Measurements from ENCODE around the gene NELFA. TPM values are rescaled to one million over a fixed set of nuclear protein-coding genes. Genes with fewer than 3 reads are reported as not detected.

Gene NELFA
- total RNA-seq, 4 donors from 2014 or later, result 2.4 to 38.8 (median 18.8) TPM

- Histone ChIP-seq H3K4me1 (no peaks in the 10 kb centered on the region), H3K27ac (no peak overlapping the region), H3K4me3 (no peak overlapping the region), H3K9me3 (no peaks in the 10 kb centered on the region), H3K27me3 (no peaks in the 10 kb centered on the region), H3K36me3 (no peaks in the 10 kb centered on the region)
- TF ChIP-seq POLR2A (IDR thresholded peaks at IDR 0.05), result no peak
- TF ChIP-seq, protein P1, sequence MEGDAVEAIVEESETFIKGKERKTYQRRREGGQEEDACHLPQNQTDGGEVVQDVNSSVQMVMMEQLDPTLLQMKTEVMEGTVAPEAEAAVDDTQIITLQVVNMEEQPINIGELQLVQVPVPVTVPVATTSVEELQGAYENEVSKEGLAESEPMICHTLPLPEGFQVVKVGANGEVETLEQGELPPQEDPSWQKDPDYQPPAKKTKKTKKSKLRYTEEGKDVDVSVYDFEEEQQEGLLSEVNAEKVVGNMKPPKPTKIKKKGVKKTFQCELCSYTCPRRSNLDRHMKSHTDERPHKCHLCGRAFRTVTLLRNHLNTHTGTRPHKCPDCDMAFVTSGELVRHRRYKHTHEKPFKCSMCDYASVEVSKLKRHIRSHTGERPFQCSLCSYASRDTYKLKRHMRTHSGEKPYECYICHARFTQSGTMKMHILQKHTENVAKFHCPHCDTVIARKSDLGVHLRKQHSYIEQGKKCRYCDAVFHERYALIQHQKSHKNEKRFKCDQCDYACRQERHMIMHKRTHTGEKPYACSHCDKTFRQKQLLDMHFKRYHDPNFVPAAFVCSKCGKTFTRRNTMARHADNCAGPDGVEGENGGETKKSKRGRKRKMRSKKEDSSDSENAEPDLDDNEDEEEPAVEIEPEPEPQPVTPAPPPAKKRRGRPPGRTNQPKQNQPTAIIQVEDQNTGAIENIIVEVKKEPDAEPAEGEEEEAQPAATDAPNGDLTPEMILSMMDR (IDR thresholded peaks at IDR 0.05), result no peak
- intact Hi-C loops (cut with DNase I; ENCODE audit: low total_unique reads), result no loop called here
- no peak for DNase-seq
Observed at GRCh38 chr4:1982124-1983052, 26.4 kb downstream of the NELFA start.

DNA sequence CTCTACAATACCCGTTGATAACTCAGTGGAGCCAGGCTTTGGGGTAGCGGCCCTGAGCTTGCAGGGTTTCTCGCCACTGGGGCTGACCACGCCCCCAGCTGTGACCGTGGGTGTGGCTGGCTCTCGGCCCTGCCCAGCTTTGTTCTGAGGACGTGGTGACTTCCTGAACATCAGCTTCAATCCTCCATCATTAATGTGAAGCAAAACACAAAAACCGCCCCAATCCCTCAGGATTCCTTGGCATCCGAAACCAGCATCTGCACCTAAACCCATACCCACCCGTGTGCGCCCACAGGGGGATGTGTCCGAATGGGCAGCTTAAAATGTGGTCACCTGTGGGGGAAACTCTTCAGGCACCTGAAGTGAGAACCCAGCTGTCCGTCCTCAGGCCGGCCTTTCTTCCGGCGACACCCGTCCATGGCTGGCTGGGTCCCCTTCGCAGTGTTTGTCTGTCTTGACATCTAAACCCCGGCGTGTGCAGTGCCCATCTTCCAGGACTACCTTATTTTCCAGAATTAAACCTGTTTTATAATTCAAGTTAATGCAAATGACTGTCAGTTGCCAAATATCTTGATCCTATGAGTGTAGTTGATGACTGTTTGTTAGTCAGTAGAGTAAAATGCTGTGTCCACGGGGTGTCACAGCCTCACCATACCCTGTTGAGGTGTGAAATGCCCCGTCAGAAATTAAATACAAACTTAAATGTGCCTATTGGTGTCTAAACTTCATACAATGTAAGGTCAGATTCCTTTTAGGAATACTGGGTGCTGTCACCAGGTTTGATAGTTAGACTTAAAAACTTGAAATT lies 27.3 kb downstream of the NELFA start:
- Histone ChIP-seq H3K36me3 (no peaks in the 10 kb centered on the region), H3K27ac (no peak overlapping the region), H3K4me1 (no peaks in the 10 kb centered on the region), H3K4me3 (no peak overlapping the region), H3K27me3 (no peaks in the 10 kb centered on the region), H3K9me3 (no peaks in the 10 kb centered on the region)
- no peak for DNase-seq
- TF ChIP-seq, protein P1 (IDR thresholded peaks at IDR 0.05), result no peak
- no peak for TF ChIP-seq POLR2A (IDR thresholded peaks at IDR 0.05)
- intact Hi-C loops (cut with DNase I; ENCODE audit: low total_unique reads), result no loop called here

GRCh38 chr4:1980561-1981041 lies 28.2 kb downstream of the NELFA start:
- Histone ChIP-seq H3K27ac (no peak overlapping the region), H3K9me3 (no peaks in the 10 kb centered on the region), H3K27me3 (no peaks in the 10 kb centered on the region), H3K4me3 (no peak overlapping the region), H3K36me3 (no peaks in the 10 kb centered on the region), H3K4me1 (no peaks in the 10 kb centered on the region)
- DNase-seq, result no peak
- TF ChIP-seq, protein P1 (IDR thresholded peaks at IDR 0.05), result no peak
- no peak for TF ChIP-seq POLR2A (IDR thresholded peaks at IDR 0.05)
- intact Hi-C loops (cut with DNase I; ENCODE audit: low total_unique reads), result no loop called here

DNA sequence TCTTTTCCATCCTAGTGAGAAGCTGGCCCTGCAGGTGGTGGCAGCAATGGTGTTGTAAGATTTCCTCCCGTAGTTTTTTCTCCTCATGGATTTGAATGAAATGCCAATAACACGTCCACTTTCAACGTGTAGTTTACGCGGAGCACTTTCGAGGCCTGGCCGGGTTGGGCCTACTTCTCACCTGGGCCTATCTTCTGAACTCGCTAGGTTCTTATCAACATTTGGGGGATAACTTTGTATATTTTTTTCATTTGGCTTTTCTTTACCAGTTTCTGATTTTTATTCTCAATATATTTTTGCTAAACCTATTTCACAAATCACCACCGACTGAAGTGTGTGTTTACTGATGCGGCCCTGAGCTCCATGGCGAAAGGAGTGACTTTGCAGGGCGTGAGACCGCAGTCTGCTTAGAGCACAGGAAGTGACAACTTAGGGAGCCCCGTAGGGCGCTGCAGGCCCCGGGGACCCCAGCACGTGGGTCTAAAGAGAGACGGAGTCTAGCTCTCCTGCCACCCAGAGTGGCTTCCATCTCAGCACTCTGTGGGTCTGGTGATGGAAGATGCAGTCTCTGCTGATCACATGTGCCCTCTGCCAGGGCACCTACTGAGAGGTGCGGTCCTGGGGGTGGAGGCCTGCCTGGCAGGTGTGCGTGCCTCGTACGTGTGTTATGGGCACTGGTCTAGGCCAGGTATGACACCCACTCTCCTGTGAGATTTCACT lies 29.1 kb downstream of the NELFA start:
- H3K27ac ChIP-seq, result no peak overlapping the region
- no peaks in the 10 kb centered on the region for H3K9me3 ChIP-seq
- no peaks in the 10 kb centered on the region for H3K27me3 ChIP-seq
- H3K36me3 ChIP-seq, result no peaks in the 10 kb centered on the region
- no peak for DNase-seq
- TF ChIP-seq, protein P1 (IDR thresholded peaks at IDR 0.05), result no peak
- no peak for TF ChIP-seq POLR2A (IDR thresholded peaks at IDR 0.05)
- intact Hi-C loops (cut with DNase I; ENCODE audit: low total_unique reads), result no loop called here
- no peak overlapping the region for H3K4me3 ChIP-seq
- no peaks in the 10 kb centered on the region for H3K4me1 ChIP-seq
